VCaP (cell line): ENCODE data around the gene LIN7B.

Experiments
- H3K27ac ChIP-seq: fragments of 450-650 bp; 2 replicates; pipeline ENCODE4 v1.5.1; 2017
- CTCF ChIP-seq: fragments of 450-650 bp; conservative IDR thresholded peaks from 2 replicates; pipeline ENCODE4 v1.5.1; 2017; ENCODE audit warnings: mild to moderate bottlenecking, moderate library complexity

LIN7B gene

DNA sequence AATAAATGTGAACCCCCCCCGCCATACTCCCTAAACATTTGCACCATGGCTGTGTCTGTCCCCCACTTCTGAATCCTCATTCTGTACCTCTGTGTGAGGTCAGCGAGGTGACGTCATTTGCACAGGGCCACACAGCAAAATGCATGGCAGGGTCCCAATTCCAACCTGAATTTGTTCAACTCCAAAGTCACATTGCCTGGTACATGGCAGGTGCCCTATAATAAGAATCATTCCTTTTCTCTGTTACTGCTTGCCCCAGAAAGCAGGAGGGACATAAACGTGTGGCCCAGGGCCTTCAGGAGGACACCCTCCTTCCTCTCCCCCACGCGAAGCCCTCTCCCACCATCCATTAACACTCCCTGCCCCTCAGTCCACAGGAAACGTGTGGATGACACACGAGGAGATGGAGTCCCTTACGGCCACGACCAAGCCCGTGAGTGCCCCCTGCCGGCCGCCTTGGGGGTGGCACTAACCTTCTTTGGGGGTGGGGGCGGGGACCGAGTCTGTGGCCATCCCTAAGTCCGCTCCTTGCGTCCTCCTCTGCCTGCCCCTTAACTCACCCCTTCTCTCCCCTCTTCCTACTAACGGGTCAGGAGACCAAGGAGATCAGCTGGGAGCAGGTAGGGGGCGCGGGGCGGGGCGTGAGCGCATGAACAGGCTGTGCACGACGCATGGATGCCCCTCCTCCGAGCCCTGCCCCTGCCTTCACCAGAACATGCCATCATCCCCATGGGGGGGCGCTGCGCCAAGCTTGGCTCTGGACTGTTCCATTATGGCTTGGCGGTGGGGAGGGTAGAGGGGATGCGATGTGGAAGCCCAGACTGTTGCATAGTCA, 31.6 kb downstream of the LIN7B start:
- H3K27ac ChIP-seq: 0 out of 2 replicates have a peak overlapping the region, but pooled peaks have one; percentile 9
- TF ChIP-seq CTCF: peak; percentile 89

- 0 out of 2 replicates have a peak overlapping the region, but pooled peaks have one; percentile 9 for H3K27ac ChIP-seq
These were observed 32.2 kb downstream of the LIN7B start for GRCh38 chr19:49146408-49146770.

- no peak for TF ChIP-seq CTCF
- peak overlapping the region; percentile 98 for H3K27ac ChIP-seq
These were observed 34.0 kb downstream of the LIN7B start for GRCh38 chr19:49148044-49148682.

DNA sequence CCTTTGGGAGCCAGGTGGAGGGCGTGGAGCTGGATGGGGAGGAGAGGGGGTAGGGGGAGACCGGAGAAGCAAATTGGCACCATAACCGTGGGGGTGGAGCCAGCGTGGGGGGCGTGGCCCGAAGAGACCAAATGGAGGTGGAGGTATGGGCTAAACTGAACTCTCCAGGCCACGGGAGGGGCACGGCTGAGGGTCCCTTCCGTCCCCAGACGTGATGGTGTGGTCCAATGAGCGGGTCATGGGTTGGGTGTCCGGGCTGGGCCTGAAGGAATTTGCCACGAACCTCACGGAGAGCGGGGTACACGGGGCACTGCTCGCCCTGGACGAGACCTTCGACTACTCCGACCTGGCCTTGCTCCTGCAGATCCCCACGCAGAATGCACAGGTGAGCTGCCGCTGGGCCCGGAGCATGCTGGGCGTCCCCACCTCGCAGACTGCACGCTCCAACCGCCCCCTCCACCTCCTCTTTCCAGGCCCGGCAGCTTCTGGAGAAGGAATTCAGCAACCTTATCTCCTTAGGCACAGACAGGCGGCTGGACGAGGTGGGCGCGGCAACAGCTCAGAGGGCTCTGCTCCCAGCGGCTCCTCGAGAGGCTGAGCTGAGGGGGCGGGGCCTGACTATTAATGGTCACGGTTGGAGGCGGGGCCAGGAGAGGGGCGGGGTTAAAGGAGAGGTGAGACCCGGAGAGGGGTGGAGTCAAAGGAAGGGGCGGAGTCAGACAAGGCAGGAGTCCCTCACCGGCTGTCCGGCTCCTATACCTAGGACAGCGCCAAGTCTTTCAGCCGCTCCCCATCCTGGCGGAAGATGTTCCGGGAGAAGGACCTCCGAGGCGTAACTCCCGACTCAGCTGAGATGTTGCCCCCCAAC, 34.8 kb downstream of the LIN7B start:
- no peak for TF ChIP-seq CTCF
- H3K27ac ChIP-seq: peak overlapping the region; percentile 98

DNA sequence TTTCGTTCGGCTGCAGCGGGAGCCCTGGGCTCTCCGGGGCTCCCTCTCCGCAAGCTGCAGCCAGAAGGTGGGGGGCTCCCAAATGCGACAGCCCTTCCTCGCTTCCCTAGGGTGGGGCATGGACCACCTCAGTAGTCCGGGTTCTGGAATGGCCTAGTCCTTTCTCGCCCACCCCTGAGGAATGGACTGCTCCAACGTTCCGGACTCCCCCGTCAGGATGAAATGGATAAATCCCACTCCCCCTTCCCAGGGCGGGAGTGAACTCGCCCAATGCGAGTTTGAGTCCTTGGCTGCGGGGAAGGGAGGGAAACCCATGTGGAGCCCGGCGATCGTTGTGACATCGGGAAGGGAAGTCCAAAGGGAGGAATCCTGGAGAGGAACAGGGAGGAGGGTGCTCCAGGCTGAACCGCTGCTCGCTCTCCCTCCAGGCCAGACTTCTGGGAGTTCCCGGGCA, 35.5 kb downstream of the LIN7B start:
- H3K27ac ChIP-seq: peak overlapping the region; percentile 98
- no peak for TF ChIP-seq CTCF

DNA sequence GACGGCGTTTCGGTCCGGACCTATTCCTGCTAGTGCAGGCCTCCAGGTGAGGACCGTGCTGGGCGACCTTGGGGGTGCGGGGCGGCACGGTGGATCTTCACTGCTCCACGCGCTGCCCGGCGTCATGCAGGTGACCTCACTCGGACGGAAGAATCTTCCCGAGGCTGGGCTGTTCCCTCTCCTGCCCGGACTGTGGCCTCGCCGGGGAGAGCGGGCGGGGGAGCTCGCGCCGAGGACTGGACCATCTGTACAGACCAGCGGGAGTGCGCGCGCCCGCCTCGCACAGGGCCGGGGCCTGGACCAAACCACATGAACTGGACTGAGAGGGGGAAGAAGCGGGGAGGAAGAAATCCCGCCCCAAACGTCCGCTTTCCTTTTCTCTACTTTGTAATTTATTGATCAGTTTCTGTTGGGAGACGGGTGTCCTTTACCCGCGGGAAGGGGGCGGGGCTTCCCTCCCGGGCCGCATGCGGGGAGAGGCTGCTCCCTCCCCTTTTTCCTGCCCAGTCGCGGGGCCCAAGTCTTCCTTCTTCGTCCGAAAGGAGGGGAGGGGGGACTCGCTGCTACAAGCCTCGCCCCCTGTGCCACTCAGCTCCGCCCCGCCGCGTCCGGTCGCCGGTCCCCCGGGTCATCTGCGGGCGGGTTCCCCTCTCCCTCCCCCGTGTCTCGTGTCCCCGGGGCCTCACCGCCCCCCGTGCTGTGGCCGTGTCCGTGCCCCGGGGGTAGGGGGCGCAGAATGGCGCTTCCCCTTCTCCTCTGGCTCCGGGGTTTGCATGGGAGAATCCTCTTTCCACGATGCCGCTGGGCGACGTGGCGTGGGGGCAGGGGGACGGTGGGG, 36.2 kb downstream of the LIN7B start:
- TF ChIP-seq CTCF: no peak
- peak overlapping the region; percentile 98 for H3K27ac ChIP-seq

DNA sequence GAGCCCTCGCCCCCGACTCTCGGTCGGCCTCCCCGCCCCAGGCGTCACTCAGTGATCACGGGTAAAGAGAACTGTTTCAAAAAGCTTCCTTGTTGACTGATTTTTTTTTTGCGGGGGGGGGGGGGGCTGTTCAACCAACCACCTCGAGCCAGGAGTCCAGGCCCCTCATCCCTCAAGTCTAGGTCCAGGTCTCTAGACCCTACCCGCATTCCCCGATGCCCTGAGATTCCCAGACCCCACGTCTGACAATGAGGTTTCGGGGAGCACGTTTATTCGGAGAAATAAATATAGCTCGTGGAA, 36.7 kb downstream of the LIN7B start:
- peak overlapping the region; percentile 98 for H3K27ac ChIP-seq

More for the DNA sequence above, 36.7 kb downstream of the LIN7B start:
- TF ChIP-seq CTCF: no peak
